ENCODE measurements around the gene SRGAP1.

The SRGAP1 gene

GRCh38 chr12:63961543-63961942 is 117.0 kb downstream of the SRGAP1 start:
- TF ChIP-seq FOXP2 (optimal IDR thresholded peaks at IDR 0.05; ENCODE audit: borderline replicate concordance, extremely low read depth, extremely low read length, insufficient read depth): no peak
- no peak for TF ChIP-seq POLR2AphosphoS5 (IDR thresholded peaks at IDR 0.05; ENCODE audit: low read depth, low read length)
- no peak for TF ChIP-seq TAF1 (IDR thresholded peaks at IDR 0.05; ENCODE audit: borderline replicate concordance, insufficient read depth, low read length)
- no peak for TF ChIP-seq REST (IDR thresholded peaks at IDR 0.05; ENCODE audit: insufficient read depth in 1 of 2, low read depth in 2 of 2, low read length in 2 of 2)

GRCh38 chr12:63963868-63964267 is 119.4 kb downstream of the SRGAP1 start:
- TF ChIP-seq TAF1 (IDR thresholded peaks at IDR 0.05; ENCODE audit: borderline replicate concordance, insufficient read depth, low read length) (no peak), FOXP2 (optimal IDR thresholded peaks at IDR 0.05; ENCODE audit: borderline replicate concordance, extremely low read depth, extremely low read length, insufficient read depth) (no peak), SIN3A (IDR thresholded peaks at IDR 0.05; ENCODE audit: borderline replicate concordance, insufficient read depth, low read length) (no peak), REST (IDR thresholded peaks at IDR 0.05; ENCODE audit: insufficient read depth in 1 of 2, low read depth in 2 of 2, low read length in 2 of 2) (no peak), POLR2AphosphoS5 (IDR thresholded peaks at IDR 0.05; ENCODE audit: low read depth, low read length) (no peak)

- TF ChIP-seq TAF1 (IDR thresholded peaks at IDR 0.05; ENCODE audit: borderline replicate concordance, insufficient read depth, low read length) (no peak), SIN3A (IDR thresholded peaks at IDR 0.05; ENCODE audit: borderline replicate concordance, insufficient read depth, low read length) (no peak), FOXP2 (optimal IDR thresholded peaks at IDR 0.05; ENCODE audit: borderline replicate concordance, extremely low read depth, extremely low read length, insufficient read depth) (no peak), POLR2AphosphoS5 (IDR thresholded peaks at IDR 0.05; ENCODE audit: low read depth, low read length) (no peak), REST (IDR thresholded peaks at IDR 0.05; ENCODE audit: insufficient read depth in 1 of 2, low read depth in 2 of 2, low read length in 2 of 2) (no peak)
Measured at GRCh38 chr12:63964301-63964700, 119.8 kb downstream of the SRGAP1 start.

- TF ChIP-seq FOXP2 (optimal IDR thresholded peaks at IDR 0.05; ENCODE audit: borderline replicate concordance, extremely low read depth, extremely low read length, insufficient read depth) (no peak), TAF1 (IDR thresholded peaks at IDR 0.05; ENCODE audit: borderline replicate concordance, insufficient read depth, low read length) (no peak)
Measured at GRCh38 chr12:63965936-63966605, 121.6 kb downstream of the SRGAP1 start.

GRCh38 chr12:63966606-63966975 is 122.1 kb downstream of the SRGAP1 start:
- no peak for TF ChIP-seq FOXP2 (optimal IDR thresholded peaks at IDR 0.05; ENCODE audit: borderline replicate concordance, extremely low read depth, extremely low read length, insufficient read depth)
- TF ChIP-seq TAF1 (IDR thresholded peaks at IDR 0.05; ENCODE audit: borderline replicate concordance, insufficient read depth, low read length): no peak
- no peak for TF ChIP-seq SIN3A (IDR thresholded peaks at IDR 0.05; ENCODE audit: borderline replicate concordance, insufficient read depth, low read length)
- TF ChIP-seq POLR2AphosphoS5 (IDR thresholded peaks at IDR 0.05; ENCODE audit: low read depth, low read length): no peak
- TF ChIP-seq REST (IDR thresholded peaks at IDR 0.05; ENCODE audit: insufficient read depth in 1 of 2, low read depth in 2 of 2, low read length in 2 of 2): no peak

Data from PFSK-1 (cell line).